Panc1 (cell line): ENCODE measurements around the gene PTEN. TPM values are rescaled to one million over a fixed set of nuclear protein-coding genes. Genes with fewer than 3 reads are reported as not detected.
"Not testable (repeated sequence)": the region's sequence is repeated elsewhere in the genome, so short reads cannot be mapped to it uniquely, and the experiment has no call there.

Source experiments
- ATAC-seq: fragments of 200-7000 bp; cut with Tn5 transposase; 2 replicates; pipeline ENCODE4 v1.9.1; 2020; ENCODE audit warnings: mild to moderate bottlenecking, moderate library complexity
- BruUV-seq: library from RNA; stranded (reverse); fragments of 400-500 nt; replicated peaks from 2 replicates; lab custom pipeline; 2021; lab: Mats Ljungman, UMichigan
- CTCF ChIA-PET: fragments of 300-600 bp; sonication (Branson Sonifier 250); formaldehyde crosslinking; loops from one replicate; lab custom pipeline; 2022; ENCODE audit warnings: antibody characterized with exemption; lab: Charles Lee
- POLR2A ChIA-PET: fragments of 300-600 bp; sonication (Branson Sonifier 250); formaldehyde crosslinking; loops from one replicate; lab custom pipeline; 2022; ENCODE audit warnings: antibody characterized with exemption; lab: Charles Lee
- DNase-seq: peaks from one replicate; pipeline ENCODE4 v3.0.0-alpha.2; 2010; ENCODE audit warnings: low read depth, low spot score
- H3K27ac ChIP-seq: 2 replicates; pipeline ENCODE4 v1.5.1; 2011; ENCODE audit warnings: mild to moderate bottlenecking, low read length, inconsistent platforms
- H3K27me3 ChIP-seq: fragments of 200-500 bp; sonication (Bioruptor generic); 2 replicates; pipeline ENCODE4 v1.6.0; 2014; ENCODE audit warnings: low read length, inconsistent platforms; ENCODE audit not compliant: control insufficient read depth, insufficient read depth
- H3K36me3 ChIP-seq: fragments of 200-500 bp; sonication (Bioruptor generic); 2 replicates; pipeline ENCODE4 v1.5.1; 2014; ENCODE audit warnings: inconsistent platforms, mild to moderate bottlenecking, low read length, moderate library complexity; ENCODE audit not compliant: control insufficient read depth, insufficient read depth
- H3K4me1 ChIP-seq: 2 replicates; pipeline ENCODE4 v1.5.1; 2011; ENCODE audit warnings: inconsistent platforms, mild to moderate bottlenecking, low read length, moderate library complexity; ENCODE audit not compliant: control insufficient read depth, insufficient read depth
- H3K4me3 ChIP-seq, 2 experiments: 2 replicates each; pipeline ENCODE4 v1.5.1; 2011 to 2012; ENCODE audit warnings: low read depth in 2 of 2, low read length in 2 of 2, mild to moderate bottlenecking in 2 of 2, inconsistent platforms in 1 of 2, moderate library complexity in 1 of 2
- H3K9me3 ChIP-seq: fragments of 200-500 bp; sonication (Bioruptor generic); 2 replicates; pipeline ENCODE4 v1.5.1; 2014; ENCODE audit warnings: low read depth, mild to moderate bottlenecking, inconsistent platforms, low read length, moderate library complexity; ENCODE audit not compliant: control insufficient read depth, insufficient read depth
- POLR2AphosphoS5 ChIP-seq: IDR thresholded peaks from 2 replicates; pipeline ENCODE4 v1.6.1; 2012; ENCODE audit warnings: mild to moderate bottlenecking, low read depth, low read length, moderate library complexity
- REST ChIP-seq, 2 experiments: IDR thresholded peaks; 2 replicates each; pipeline ENCODE4 v1.6.1; 2011 to 2012; ENCODE audit warnings: low read depth in 2 of 2, control low read depth in 1 of 2, low read length in 1 of 2, mild to moderate bottlenecking in 1 of 2, moderate library complexity in 1 of 2; ENCODE audit not compliant: insufficient read depth in 1 of 2
- SIN3A ChIP-seq: IDR thresholded peaks from 2 replicates; pipeline ENCODE4 v1.6.1; 2012; ENCODE audit warnings: low read depth, mild to moderate bottlenecking, low read length, moderate library complexity, borderline replicate concordance; ENCODE audit not compliant: insufficient read depth
- TCF7L2 ChIP-seq: IDR thresholded peaks from 2 replicates; pipeline ENCODE4 v1.6.1; 2011; ENCODE audit warnings: mild to moderate bottlenecking, low read depth, low read length, inconsistent platforms
- in situ Hi-C: cut with HindIII; loops from 2 replicates; pipeline ENCODE4 v1.10.0; 2016; ENCODE audit warnings: low sequenced_read_pairs, low pct_unique_long_range_greater_than_20kb
- intact Hi-C: fragments of 100-400 bp; cut with micrococcal nuclease; formaldehyde crosslinking; loops from one replicate; pipeline ENCODE4 v1.10.0; 2022; ENCODE audit not compliant: unreplicated experiment
- total RNA-seq: library from RNA; stranded (reverse); gene quantifications from one replicate; pipeline ENCODE4 v1.2.1, GENCODE V29; 2021; ENCODE audit not compliant: unreplicated experiment
- TF ChIP-seq, protein P1 (sequence below): fragments of 450-650 bp; IDR thresholded peaks from 2 replicates; pipeline ENCODE4 v1.5.1; 2017; ENCODE audit warnings: mild to moderate bottlenecking

The PTEN gene
- total RNA-seq, 1 experiment from 2014 or later = 88.9 TPM

GRCh38 chr10:87827681-87828080, 35.7 kb upstream of the PTEN start:
- ChIA-PET POLR2A (no interaction called here), CTCF (no interaction called here)
- Histone ChIP-seq H3K27me3 (no peaks in the 10 kb centered on the region), H3K4me3 (no peak overlapping the region), H3K9me3 (no peaks in the 10 kb centered on the region), H3K27ac (no peak overlapping the region), H3K36me3 (no peaks in the 10 kb centered on the region), H3K4me1 (no peaks in the 10 kb centered on the region)
- ATAC-seq (no peak), DNase-seq (no peak)
- TF ChIP-seq, protein P1, sequence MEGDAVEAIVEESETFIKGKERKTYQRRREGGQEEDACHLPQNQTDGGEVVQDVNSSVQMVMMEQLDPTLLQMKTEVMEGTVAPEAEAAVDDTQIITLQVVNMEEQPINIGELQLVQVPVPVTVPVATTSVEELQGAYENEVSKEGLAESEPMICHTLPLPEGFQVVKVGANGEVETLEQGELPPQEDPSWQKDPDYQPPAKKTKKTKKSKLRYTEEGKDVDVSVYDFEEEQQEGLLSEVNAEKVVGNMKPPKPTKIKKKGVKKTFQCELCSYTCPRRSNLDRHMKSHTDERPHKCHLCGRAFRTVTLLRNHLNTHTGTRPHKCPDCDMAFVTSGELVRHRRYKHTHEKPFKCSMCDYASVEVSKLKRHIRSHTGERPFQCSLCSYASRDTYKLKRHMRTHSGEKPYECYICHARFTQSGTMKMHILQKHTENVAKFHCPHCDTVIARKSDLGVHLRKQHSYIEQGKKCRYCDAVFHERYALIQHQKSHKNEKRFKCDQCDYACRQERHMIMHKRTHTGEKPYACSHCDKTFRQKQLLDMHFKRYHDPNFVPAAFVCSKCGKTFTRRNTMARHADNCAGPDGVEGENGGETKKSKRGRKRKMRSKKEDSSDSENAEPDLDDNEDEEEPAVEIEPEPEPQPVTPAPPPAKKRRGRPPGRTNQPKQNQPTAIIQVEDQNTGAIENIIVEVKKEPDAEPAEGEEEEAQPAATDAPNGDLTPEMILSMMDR = no peak
- TF ChIP-seq REST (IDR thresholded peaks at IDR 0.05; ENCODE audit: insufficient read depth in 1 of 2, low read depth in 2 of 2, low read length in 1 of 2) (no peak), TCF7L2 (no peak), POLR2AphosphoS5 (no peak), SIN3A (no peak)
- in situ Hi-C loops (no loop called here), intact Hi-C loops (no loop called here)
- BruUV-seq = no TSS peak

DNA sequence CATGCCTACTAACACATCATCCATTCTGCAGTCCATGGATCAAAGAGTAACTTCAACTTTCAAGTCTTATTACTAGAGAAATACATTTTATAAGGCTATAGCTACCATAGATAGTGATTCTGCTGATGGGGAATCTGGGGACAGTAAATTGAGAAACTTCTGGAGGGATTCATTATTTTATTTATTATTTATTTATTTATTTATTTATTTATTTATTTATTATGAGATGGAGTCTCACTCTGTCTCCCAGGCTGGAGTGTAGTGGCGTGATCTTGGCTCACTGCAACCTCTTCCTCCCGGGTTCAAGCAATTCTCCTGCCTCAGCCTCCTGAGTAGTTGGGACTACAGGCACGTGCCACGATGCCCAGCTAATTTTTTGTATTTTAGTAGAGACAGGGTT, 34.4 kb upstream of the PTEN start:
- POLR2A ChIA-PET, CTCF ChIA-PET: not testable (repeated sequence)

GRCh38 chr10:87829986-87830729, 33.3 kb upstream of the PTEN start:
- BruUV-seq = no TSS peak
- TF ChIP-seq, protein P1 = no peak
- TF ChIP-seq SIN3A = no peak
- TF ChIP-seq POLR2AphosphoS5 = no peak
- TF ChIP-seq REST (IDR thresholded peaks at IDR 0.05; ENCODE audit: insufficient read depth in 1 of 2, low read depth in 2 of 2, low read length in 1 of 2) = no peak
- TF ChIP-seq TCF7L2 = no peak
- no peaks in the 10 kb centered on the region for H3K4me1 ChIP-seq
- no peak overlapping the region for H3K4me3 ChIP-seq
- H3K36me3 ChIP-seq = no peaks in the 10 kb centered on the region
- CTCF ChIA-PET = no interaction called here
- POLR2A ChIA-PET = no interaction called here
- no peaks in the 10 kb centered on the region for H3K27me3 ChIP-seq
- no peak for ATAC-seq
- in situ Hi-C loops (no loop called here), intact Hi-C loops (no loop called here)
- no peaks in the 10 kb centered on the region for H3K9me3 ChIP-seq
- DNase-seq = no peak
- H3K27ac ChIP-seq = no peak overlapping the region

More for the DNA sequence above, 34.4 kb upstream of the PTEN start:
- DNase-seq, H3K4me1 ChIP-seq, H3K27ac ChIP-seq, intact Hi-C loops, H3K27me3 ChIP-seq, ATAC-seq, H3K36me3 ChIP-seq, in situ Hi-C loops, BruUV-seq, H3K9me3 ChIP-seq, H3K4me3 ChIP-seq: not testable (repeated sequence)
